ENCODE data around the gene ASB16. TPM values are rescaled to one million over a fixed set of nuclear protein-coding genes. Genes with fewer than 3 reads are reported as not detected.
A peak's percentile ranks its signal among the peaks of the same experiment; 100 is the strongest.

The ASB16 gene
- polyA plus RNA-seq, 4 donors, result 0.15 to 2.5 TPM; not detected in 2

DNA sequence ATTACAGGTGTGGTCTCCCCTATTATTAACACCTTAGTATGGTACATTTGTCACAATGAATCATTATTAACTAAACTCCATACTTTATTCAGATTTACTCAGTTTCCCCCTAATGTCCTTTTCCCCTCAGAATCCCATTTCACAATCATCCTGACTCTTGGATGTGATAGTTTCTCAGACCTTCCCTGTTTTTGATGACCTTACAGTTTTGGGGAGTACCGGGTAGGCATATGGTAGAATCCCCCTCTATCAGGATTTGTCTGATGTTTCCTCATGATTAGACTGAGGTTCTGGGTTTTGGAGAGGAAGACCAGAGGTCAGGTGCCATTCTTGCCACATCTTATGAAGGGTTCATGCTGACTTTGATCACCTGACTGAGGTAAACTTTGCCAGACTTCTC is 6.0 kb upstream of the ASB16 start:
- peaks cover 0 to 12% (median 0%) of the 10 kb centered on the region in 3 donors for H3K36me3 ChIP-seq (ENCODE audit: control insufficient read depth in 3 of 3, insufficient read depth in 2 of 3, low read depth in 1 of 3, low read length in 3 of 3)
- H3K9me3 ChIP-seq (ENCODE audit: control insufficient read depth in 2 of 2, insufficient read depth in 1 of 2, low read depth in 1 of 2, low read length in 1 of 2), result no peaks in the 10 kb centered on the region
- WGBS, 3 donors, result 96 to 100% (median 98%) methylated on average over 1 of the region's 1 CpG
- peaks cover 0 to 4% (median 0%) of the 10 kb centered on the region in 3 donors for H3K4me1 ChIP-seq (ENCODE audit: control insufficient read depth in 3 of 3, insufficient read depth in 2 of 3, low read depth in 1 of 3, low read length in 2 of 3)
- no peak overlapping the region for H3K27ac ChIP-seq (ENCODE audit: low read depth in 1 of 3, low read length in 2 of 3)
- no peak overlapping the region for H3K4me3 ChIP-seq (ENCODE audit: low read depth in 1 of 3, low read length in 3 of 3)
- no peak for FAIRE-seq
- DNase-seq, result no peak
- no peaks in the 10 kb centered on the region for H3K27me3 ChIP-seq (ENCODE audit: control insufficient read depth in 3 of 3, insufficient read depth in 3 of 3, low read length in 3 of 3)

DNA sequence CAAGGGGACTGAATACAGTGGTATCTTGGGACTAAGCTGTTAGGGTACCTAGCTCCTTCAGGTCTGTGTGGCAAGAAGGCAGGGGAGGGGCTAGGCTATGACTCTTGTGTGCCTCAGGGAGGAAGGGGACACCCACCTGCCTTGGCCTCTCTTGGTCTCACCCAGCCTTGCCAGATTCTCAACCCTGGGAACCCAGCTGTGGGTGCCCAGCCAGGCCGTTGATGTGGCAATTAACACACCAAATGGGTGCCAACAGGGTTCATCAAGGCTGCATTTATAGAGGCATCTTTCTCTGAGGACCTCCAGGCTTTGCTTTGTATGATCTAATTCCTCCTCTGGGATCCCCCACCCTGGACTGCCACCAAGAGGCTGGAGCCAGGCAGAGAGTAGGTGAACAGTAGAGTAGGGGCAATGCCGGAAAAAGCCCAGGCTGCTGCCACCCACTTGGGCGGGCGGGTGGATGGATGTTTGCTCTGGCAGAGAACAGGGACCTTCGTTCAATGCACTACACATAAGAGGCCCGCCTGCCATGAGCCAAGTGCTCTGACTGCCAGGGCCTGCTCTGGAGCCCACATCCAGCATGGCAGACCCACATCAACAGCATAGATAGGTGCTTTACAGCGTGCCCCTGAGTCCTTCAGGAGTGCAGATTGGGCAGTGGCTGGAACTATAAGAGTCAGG is 3.2 kb upstream of the ASB16 start:
- H3K27me3 ChIP-seq (ENCODE audit: control insufficient read depth in 3 of 3, insufficient read depth in 3 of 3, low read length in 3 of 3), result peaks cover 0 to 9% (median 0%) of the 10 kb centered on the region in 3 donors
- WGBS, 3 donors, result 72 to 87% (median 81%) methylated on average over 7 of the region's 7 CpGs
- H3K4me3 ChIP-seq (ENCODE audit: low read depth in 1 of 3, low read length in 3 of 3), result no peak overlapping the region
- FAIRE-seq (no peak), DNase-seq (no peak)
- H3K36me3 ChIP-seq (ENCODE audit: control insufficient read depth in 3 of 3, insufficient read depth in 2 of 3, low read depth in 1 of 3, low read length in 3 of 3), result no peaks in the 10 kb centered on the region
- H3K4me1 ChIP-seq (ENCODE audit: control insufficient read depth in 3 of 3, insufficient read depth in 2 of 3, low read depth in 1 of 3, low read length in 2 of 3), result peaks cover 0 to 10% (median 0%) of the 10 kb centered on the region in 3 donors
- no peak overlapping the region for H3K27ac ChIP-seq (ENCODE audit: low read depth in 1 of 3, low read length in 2 of 3)
- H3K9me3 ChIP-seq (ENCODE audit: control insufficient read depth in 2 of 2, insufficient read depth in 1 of 2, low read depth in 1 of 2, low read length in 1 of 2), result no peaks in the 10 kb centered on the region

DNA sequence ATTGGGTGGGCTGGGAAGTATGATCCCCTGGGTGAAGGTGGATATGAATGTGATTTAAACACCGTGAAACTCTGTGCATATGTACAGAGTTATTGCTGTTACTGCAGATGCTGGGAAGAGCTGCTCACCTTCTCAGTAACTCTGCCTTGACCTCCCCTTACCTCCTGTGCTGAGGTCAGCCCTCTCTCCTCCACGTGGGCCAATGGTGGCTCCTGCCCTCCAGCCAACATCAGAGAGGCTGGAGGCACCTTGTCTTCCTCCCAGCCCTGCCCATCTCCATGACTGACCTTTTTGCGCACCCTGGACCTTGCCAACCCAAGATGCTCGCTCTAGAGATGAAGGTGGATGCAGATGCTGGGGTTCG is 387 bp upstream of the ASB16 start:
- H3K4me3 ChIP-seq (ENCODE audit: low read depth in 1 of 3, low read length in 3 of 3), result no peak overlapping the region
- peaks cover 0 to 4% (median 0%) of the 10 kb centered on the region in 3 donors for H3K36me3 ChIP-seq (ENCODE audit: control insufficient read depth in 3 of 3, insufficient read depth in 2 of 3, low read depth in 1 of 3, low read length in 3 of 3)
- H3K9me3 ChIP-seq (ENCODE audit: control insufficient read depth in 2 of 2, insufficient read depth in 1 of 2, low read depth in 1 of 2, low read length in 1 of 2), result no peaks in the 10 kb centered on the region
- peaks cover 0 to 10% (median 0%) of the 10 kb centered on the region in 3 donors for H3K4me1 ChIP-seq (ENCODE audit: control insufficient read depth in 3 of 3, insufficient read depth in 2 of 3, low read depth in 1 of 3, low read length in 2 of 3)
- H3K27me3 ChIP-seq (ENCODE audit: control insufficient read depth in 3 of 3, insufficient read depth in 3 of 3, low read length in 3 of 3), result peaks cover 0 to 9% (median 0%) of the 10 kb centered on the region in 3 donors
- 49 to 59% (median 58%) methylated on average over 5 of the region's 5 CpGs for WGBS, 3 donors
- DNase-seq (no peak), FAIRE-seq (no peak)
- H3K27ac ChIP-seq (ENCODE audit: low read depth in 1 of 3, low read length in 2 of 3), result peak overlapping the region in 1 of 3 donors; percentile 51

DNA sequence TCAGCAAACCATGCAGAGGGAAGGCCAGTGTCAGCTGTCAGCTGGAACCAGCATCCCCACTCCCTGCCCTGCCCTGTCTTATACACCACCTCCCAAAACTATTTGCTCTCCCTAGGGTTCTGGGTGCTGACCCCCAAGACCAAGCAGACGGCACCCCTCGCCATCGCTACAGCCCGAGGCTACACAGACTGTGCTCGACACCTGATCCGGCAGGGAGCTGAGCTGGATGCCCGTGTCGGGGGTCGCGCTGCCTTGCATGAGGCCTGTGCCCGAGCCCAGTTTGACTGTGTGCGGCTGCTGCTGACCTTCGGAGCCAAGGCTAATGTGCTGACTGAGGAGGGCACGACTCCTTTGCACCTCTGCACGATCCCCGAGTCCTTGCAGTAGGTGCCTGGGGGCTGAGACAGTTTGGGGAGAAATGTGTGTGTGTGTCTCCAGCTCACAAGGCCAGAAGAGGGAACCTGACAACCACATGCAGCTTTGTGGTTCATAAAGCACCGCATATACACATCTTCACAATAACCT is 1.5 kb downstream of the ASB16 start:
- DNase-seq (no peak), FAIRE-seq (no peak)
- Histone ChIP-seq H3K4me1 (ENCODE audit: control insufficient read depth in 3 of 3, insufficient read depth in 2 of 3, low read depth in 1 of 3, low read length in 2 of 3) (peaks cover 0 to 10% (median 0%) of the 10 kb centered on the region in 3 donors), H3K36me3 (ENCODE audit: control insufficient read depth in 3 of 3, insufficient read depth in 2 of 3, low read depth in 1 of 3, low read length in 3 of 3) (peaks cover 0 to 14% (median 2%) of the 10 kb centered on the region in 3 donors), H3K27me3 (ENCODE audit: control insufficient read depth in 3 of 3, insufficient read depth in 3 of 3, low read length in 3 of 3) (peaks cover 0 to 9% (median 0%) of the 10 kb centered on the region in 3 donors), H3K27ac (ENCODE audit: low read depth in 1 of 3, low read length in 2 of 3) (no peak overlapping the region), H3K9me3 (ENCODE audit: control insufficient read depth in 2 of 2, insufficient read depth in 1 of 2, low read depth in 1 of 2, low read length in 1 of 2) (no peaks in the 10 kb centered on the region), H3K4me3 (ENCODE audit: low read depth in 1 of 3, low read length in 3 of 3) (no peak overlapping the region)
- WGBS, 3 donors, result 64 to 82% (median 65%) methylated on average over 17 of the region's 17 CpGs

DNA sequence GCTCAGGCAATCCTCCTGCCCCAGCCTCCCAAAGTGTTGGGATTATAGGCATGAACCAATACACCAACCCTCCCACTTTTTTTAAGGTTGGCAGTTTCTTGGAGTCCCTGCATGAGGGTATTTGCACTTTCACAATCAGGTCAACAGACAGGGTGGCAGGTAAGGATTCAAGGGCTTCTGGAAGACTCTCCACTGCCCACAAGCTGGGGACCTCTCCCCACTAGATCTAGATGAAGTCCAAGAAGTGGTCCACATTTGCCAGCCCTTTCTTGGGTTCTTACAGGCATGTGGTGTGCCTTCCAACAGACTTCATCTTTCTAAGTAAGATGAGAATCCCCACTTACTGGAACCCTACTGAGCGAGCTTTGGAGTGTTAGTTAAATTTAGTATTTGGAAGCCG is 3.9 kb downstream of the ASB16 start:
- peaks cover 0 to 33% (median 2%) of the 10 kb centered on the region in 3 donors for H3K36me3 ChIP-seq (ENCODE audit: control insufficient read depth in 3 of 3, insufficient read depth in 2 of 3, low read depth in 1 of 3, low read length in 3 of 3)
- 93 to 98% (median 96%) methylated on average over 2 of the region's 2 CpGs for WGBS, 3 donors

DNA sequence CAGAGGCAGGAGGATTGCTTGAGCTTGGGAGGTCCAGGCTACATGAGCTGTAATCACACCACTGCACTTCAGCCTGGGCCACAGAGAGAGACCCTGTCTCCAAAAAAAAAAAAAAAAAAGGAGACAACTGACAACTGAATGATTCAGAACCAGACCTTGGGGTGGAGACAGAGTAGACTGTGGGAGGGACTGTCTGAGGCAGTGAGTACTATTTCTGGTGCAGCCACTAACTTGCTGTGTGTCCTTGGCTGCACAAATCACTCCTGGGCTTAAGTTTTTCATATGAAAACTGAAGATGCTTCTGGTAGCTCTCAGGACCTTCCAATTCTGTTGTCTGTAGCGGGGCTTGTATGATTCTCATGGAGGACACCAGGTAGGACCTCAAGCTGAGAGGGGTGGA is 5.8 kb downstream of the ASB16 start:
- Histone ChIP-seq H3K9me3 (ENCODE audit: control insufficient read depth in 2 of 2, insufficient read depth in 1 of 2, low read depth in 1 of 2, low read length in 1 of 2) (no peaks in the 10 kb centered on the region), H3K36me3 (ENCODE audit: control insufficient read depth in 3 of 3, insufficient read depth in 2 of 3, low read depth in 1 of 3, low read length in 3 of 3) (peaks cover 0 to 33% (median 2%) of the 10 kb centered on the region in 3 donors)
- FAIRE-seq, result no peak

More for the DNA sequence above, 3.9 kb downstream of the ASB16 start:
- FAIRE-seq (no peak), DNase-seq (no peak)
- H3K27me3 ChIP-seq (ENCODE audit: control insufficient read depth in 3 of 3, insufficient read depth in 3 of 3, low read length in 3 of 3), result peaks cover 0 to 9% (median 0%) of the 10 kb centered on the region in 3 donors
- no peak overlapping the region for H3K27ac ChIP-seq (ENCODE audit: low read depth in 1 of 3, low read length in 2 of 3)
- H3K9me3 ChIP-seq (ENCODE audit: control insufficient read depth in 2 of 2, insufficient read depth in 1 of 2, low read depth in 1 of 2, low read length in 1 of 2), result no peaks in the 10 kb centered on the region
- H3K4me3 ChIP-seq (ENCODE audit: low read depth in 1 of 3, low read length in 3 of 3), result no peak overlapping the region
- peaks cover 0 to 6% (median 0%) of the 10 kb centered on the region in 3 donors for H3K4me1 ChIP-seq (ENCODE audit: control insufficient read depth in 3 of 3, insufficient read depth in 2 of 3, low read depth in 1 of 3, low read length in 2 of 3)

DNA sequence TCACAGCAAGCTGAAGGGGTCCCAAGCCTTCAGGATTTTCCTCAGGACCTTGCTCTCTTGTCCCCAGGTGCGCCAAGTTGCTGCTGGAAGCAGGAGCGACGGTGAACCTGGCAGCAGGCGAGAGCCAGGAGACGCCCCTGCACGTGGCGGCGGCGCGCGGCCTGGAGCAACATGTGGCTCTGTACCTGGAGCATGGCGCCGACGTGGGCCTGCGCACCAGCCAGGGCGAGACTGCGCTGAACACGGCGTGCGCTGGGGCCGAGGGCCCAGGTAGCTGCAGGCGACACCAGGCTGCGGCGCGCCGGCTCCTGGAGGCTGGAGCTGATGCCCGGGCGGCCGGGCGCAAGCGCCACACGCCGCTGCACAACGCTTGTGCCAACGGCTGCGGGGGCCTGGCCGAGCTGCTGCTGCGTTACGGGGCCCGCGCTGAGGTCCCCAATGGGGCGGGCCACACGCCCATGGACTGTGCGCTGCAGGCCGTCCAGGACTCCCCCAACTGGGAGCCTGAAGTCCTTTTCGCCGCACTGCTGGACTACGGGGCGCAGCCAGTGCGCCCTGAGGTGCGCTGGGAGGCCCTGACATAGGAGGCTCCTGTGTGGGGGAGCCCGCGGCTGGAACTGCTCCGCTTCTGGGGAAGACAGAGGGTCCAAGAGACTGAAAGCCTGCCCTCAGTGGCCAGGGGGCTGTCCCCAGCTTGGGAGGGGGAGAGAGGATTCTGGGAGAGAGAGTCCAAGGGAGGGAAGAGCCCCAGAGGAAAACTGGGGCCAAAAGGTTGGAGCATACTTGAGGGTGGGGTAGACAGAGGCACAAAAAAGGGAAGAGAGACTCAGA is 6.4 kb downstream of the ASB16 start:
- Histone ChIP-seq H3K36me3 (ENCODE audit: control insufficient read depth in 3 of 3, insufficient read depth in 2 of 3, low read depth in 1 of 3, low read length in 3 of 3) (peaks cover 0 to 33% (median 2%) of the 10 kb centered on the region in 3 donors), H3K4me3 (ENCODE audit: low read depth in 1 of 3, low read length in 3 of 3) (no peak overlapping the region), H3K27ac (ENCODE audit: low read depth in 1 of 3, low read length in 2 of 3) (no peak overlapping the region), H3K9me3 (ENCODE audit: control insufficient read depth in 2 of 2, insufficient read depth in 1 of 2, low read depth in 1 of 2, low read length in 1 of 2) (no peaks in the 10 kb centered on the region), H3K4me1 (ENCODE audit: control insufficient read depth in 3 of 3, insufficient read depth in 2 of 3, low read depth in 1 of 3, low read length in 2 of 3) (no peaks in the 10 kb centered on the region), H3K27me3 (ENCODE audit: control insufficient read depth in 3 of 3, insufficient read depth in 3 of 3, low read length in 3 of 3) (no peaks in the 10 kb centered on the region)
- WGBS, 3 donors, result 94 to 98% (median 97%) methylated on average over 49 to 54 of the region's 54 CpGs
- DNase-seq, result no peak
- FAIRE-seq, result no peak

More for the DNA sequence above, 5.8 kb downstream of the ASB16 start:
- DNase-seq, result no peak
- Histone ChIP-seq H3K27ac (ENCODE audit: low read depth in 1 of 3, low read length in 2 of 3) (no peak overlapping the region), H3K4me3 (ENCODE audit: low read depth in 1 of 3, low read length in 3 of 3) (no peak overlapping the region), H3K27me3 (ENCODE audit: control insufficient read depth in 3 of 3, insufficient read depth in 3 of 3, low read length in 3 of 3) (no peaks in the 10 kb centered on the region), H3K4me1 (ENCODE audit: control insufficient read depth in 3 of 3, insufficient read depth in 2 of 3, low read depth in 1 of 3, low read length in 2 of 3) (no peaks in the 10 kb centered on the region)
- 95 to 100% (median 98%) methylated on average over 1 of the region's 1 CpG for WGBS, 3 donors

DNA sequence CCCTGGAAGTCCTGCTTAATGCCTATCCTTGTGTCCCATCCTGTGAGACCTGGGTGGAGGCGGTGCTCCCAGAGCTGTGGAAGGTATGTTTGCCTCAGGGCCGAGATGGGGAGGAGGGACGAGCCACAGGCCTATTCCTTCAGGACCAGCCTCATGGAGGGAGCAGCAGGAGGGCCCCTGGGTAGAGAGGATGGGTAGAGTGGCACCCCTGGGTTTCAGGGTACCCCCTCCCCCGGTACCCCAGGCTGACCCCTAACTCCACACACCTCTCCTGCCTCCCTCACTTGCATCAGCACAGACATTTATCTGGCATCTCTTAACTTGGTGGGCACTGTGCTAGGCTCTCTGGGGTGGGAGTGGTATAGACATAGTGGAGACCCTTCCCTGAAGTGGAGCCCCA is 7.1 kb downstream of the ASB16 start:
- Histone ChIP-seq H3K4me1 (ENCODE audit: control insufficient read depth in 3 of 3, insufficient read depth in 2 of 3, low read depth in 1 of 3, low read length in 2 of 3) (no peaks in the 10 kb centered on the region), H3K4me3 (ENCODE audit: low read depth in 1 of 3, low read length in 3 of 3) (no peak overlapping the region), H3K9me3 (ENCODE audit: control insufficient read depth in 2 of 2, insufficient read depth in 1 of 2, low read depth in 1 of 2, low read length in 1 of 2) (no peaks in the 10 kb centered on the region), H3K27ac (ENCODE audit: low read depth in 1 of 3, low read length in 2 of 3) (no peak overlapping the region), H3K36me3 (ENCODE audit: control insufficient read depth in 3 of 3, insufficient read depth in 2 of 3, low read depth in 1 of 3, low read length in 3 of 3) (peaks cover 0 to 40% (median 6%) of the 10 kb centered on the region in 3 donors), H3K27me3 (ENCODE audit: control insufficient read depth in 3 of 3, insufficient read depth in 3 of 3, low read length in 3 of 3) (no peaks in the 10 kb centered on the region)
- DNase-seq, result no peak
- no peak for FAIRE-seq
- 90 to 98% (median 94%) methylated on average over 4 of the region's 4 CpGs for WGBS, 3 donors
